GM18508 (cell line): ENCODE data around the gene SLC25A15.

Experiments used
- ATAC-seq: cut with Tn5 transposase; IDR thresholded peaks from one replicate; pipeline ENCODE4 v1.9.1; 2021; ENCODE audit warnings: moderate number of reproducible peaks; ENCODE audit not compliant: insufficient read depth, unreplicated experiment

The SLC25A15 gene

GRCh38 chr13:40789275-40790153 is at the start of gene SLC25A15:
TSS of gene SLC25A15 (plus strand) at chr13:40789611. CDS start at chr13:40793227, 3,616 bp downstream.
- ATAC-seq = peak; percentile 74

- no peak for ATAC-seq
These were observed 40.1 kb upstream of the SLC25A15 start for GRCh38 chr13:40749327-40749726.

GRCh38 chr13:40755082-40755700 is 34.2 kb upstream of the SLC25A15 start:
- ATAC-seq = no peak

GRCh38 chr13:40756042-40756441 is 33.4 kb upstream of the SLC25A15 start:
- ATAC-seq = peak; percentile 48

- no peak for ATAC-seq
These were observed 30.6 kb upstream of the SLC25A15 start for GRCh38 chr13:40758811-40759210.

- ATAC-seq = no peak
These were observed 26.6 kb upstream of the SLC25A15 start for GRCh38 chr13:40762849-40763248.

- ATAC-seq = no peak
These were observed 24.6 kb upstream of the SLC25A15 start for GRCh38 chr13:40764587-40765403.

GRCh38 chr13:40765602-40766001 is 23.8 kb upstream of the SLC25A15 start:
- ATAC-seq = no peak

GRCh38 chr13:40769970-40770369 is 19.4 kb upstream of the SLC25A15 start:
- no peak for ATAC-seq

- ATAC-seq = no peak
These were observed 18.8 kb upstream of the SLC25A15 start for GRCh38 chr13:40770609-40770933.

GRCh38 chr13:40770934-40771618 is 18.3 kb upstream of the SLC25A15 start, which contains the start of gene MRPS31:
TSS of gene MRPS31 (minus strand) at chr13:40771190. CDS start at chr13:40771136, 54 bp downstream.
- ATAC-seq = peak; percentile 89

GRCh38 chr13:40772765-40773473 is 16.5 kb upstream of the SLC25A15 start:
- no peak for ATAC-seq

- no peak for ATAC-seq
These were observed 14.7 kb upstream of the SLC25A15 start for GRCh38 chr13:40774672-40775071.

GRCh38 chr13:40776232-40776631 is 13.2 kb upstream of the SLC25A15 start:
- no peak for ATAC-seq

GRCh38 chr13:40776681-40777165 is 12.7 kb upstream of the SLC25A15 start:
- ATAC-seq = peak; percentile 42

GRCh38 chr13:40777166-40777808 is 12.1 kb upstream of the SLC25A15 start:
- ATAC-seq = peak; percentile 49

- no peak for ATAC-seq
These were observed 11.6 kb upstream of the SLC25A15 start for GRCh38 chr13:40777809-40778175.

- no peak for ATAC-seq
These were observed 10.4 kb upstream of the SLC25A15 start for GRCh38 chr13:40779049-40779448.

GRCh38 chr13:40779796-40780285 is 9.6 kb upstream of the SLC25A15 start:
- no peak for ATAC-seq
